Measurements from ENCODE around the gene CA4. TPM values are rescaled to one million over a fixed set of nuclear protein-coding genes. Genes with fewer than 3 reads are reported as not detected.
A peak's percentile ranks its signal among the peaks of the same experiment; 100 is the strongest.

The CA4 gene
- total RNA-seq, 4 donors from 2014 or later = 2.2 to 9.0 (median 7.2) TPM; not detected in 1

DNA sequence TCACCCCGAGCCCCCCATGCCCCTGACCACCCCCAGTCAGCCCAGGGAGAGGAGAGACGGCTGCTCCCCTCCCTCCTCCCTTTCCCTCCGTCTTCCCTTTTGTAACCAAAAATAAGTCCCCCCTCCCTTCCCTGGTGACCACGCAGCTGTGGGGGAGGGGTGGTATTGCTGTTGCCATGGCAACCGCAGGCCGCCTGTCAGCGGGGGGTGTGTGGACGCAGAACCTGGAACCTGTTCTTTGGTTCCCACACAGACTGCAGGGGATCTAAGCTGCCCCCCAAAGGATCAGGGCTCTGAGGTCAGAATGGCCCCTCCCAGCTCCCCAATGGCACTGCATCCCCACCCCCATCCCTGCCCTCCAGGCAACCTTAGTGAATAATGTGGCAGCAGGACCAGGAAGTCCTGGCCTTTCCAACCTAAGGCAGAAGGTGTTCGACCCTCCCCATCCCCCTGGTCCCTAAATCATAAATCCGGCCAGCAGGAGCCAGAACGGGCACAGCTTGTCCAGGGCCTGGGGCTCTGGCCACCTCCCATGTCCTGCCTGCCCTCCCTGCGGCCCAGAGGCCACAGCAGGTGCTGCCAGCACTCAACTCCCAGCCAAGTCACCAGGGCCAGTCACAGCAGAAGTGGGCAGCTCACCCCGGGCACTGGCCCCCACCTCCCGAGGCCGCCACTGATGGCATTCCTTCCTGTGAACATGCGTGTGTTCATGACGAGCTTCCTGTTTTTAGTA lies 12.0 kb downstream of the CA4 start:
- peak in 1 of 2 donors; percentile 55 for DNase-seq (ENCODE audit: low spot score in 2 of 2)
- Histone ChIP-seq H3K27me3 (peaks cover 36% of the 10 kb centered on the region), H3K9me3 (no peaks in the 10 kb centered on the region), H3K27ac (no peak overlapping the region), H3K4me3 (no peak overlapping the region), H3K36me3 (no peaks in the 10 kb centered on the region), H3K4me1 (no peaks in the 10 kb centered on the region)
- 29% methylated on average over 13 of the region's 17 CpGs for WGBS
- TF ChIP-seq POLR2A (IDR thresholded peaks at IDR 0.05) (no peak), EP300 (IDR thresholded peaks at IDR 0.05) (no peak)

DNA sequence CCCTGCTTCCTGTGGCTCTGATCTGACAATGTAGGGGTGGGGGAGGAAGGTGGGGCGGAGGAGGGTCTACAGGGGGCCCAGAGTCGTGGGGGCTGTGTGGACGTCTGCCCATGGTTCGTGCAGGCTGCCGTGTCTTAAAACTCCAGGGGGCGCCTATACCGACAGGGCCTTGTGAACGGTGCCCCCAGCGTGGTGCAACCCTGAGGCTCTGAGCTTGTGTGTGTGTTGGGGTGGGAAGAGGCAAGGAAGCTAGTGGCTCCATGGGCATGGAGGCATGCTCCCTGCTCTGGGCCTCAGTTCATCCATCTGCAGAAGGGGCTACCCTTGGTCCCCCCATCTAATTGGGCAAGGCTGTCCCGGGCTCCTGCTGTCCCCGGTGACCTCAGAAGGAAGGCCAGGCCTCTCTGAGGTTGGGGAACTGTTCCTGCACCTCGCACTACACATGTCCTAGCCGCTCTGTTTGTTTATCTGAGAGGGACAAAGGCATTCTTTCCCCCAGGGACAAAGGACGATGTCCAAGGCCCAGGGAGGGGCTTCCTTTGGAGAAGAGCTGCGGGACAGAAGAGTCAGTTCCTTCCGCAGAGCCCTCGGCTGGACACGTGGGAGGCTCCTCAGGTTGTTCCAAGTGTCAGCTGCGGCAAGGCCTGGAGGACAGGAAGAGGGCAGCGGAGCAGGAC lies 13.5 kb downstream of the CA4 start:
- no peak for DNase-seq (ENCODE audit: low spot score in 2 of 2)
- no peaks in the 10 kb centered on the region for H3K4me1 ChIP-seq
- TF ChIP-seq POLR2AphosphoS5 (IDR thresholded peaks at IDR 0.05) (no peak), EP300 (IDR thresholded peaks at IDR 0.05) (no peak), POLR2A (IDR thresholded peaks at IDR 0.05) (no peak)
- TF ChIP-seq, protein P1, sequence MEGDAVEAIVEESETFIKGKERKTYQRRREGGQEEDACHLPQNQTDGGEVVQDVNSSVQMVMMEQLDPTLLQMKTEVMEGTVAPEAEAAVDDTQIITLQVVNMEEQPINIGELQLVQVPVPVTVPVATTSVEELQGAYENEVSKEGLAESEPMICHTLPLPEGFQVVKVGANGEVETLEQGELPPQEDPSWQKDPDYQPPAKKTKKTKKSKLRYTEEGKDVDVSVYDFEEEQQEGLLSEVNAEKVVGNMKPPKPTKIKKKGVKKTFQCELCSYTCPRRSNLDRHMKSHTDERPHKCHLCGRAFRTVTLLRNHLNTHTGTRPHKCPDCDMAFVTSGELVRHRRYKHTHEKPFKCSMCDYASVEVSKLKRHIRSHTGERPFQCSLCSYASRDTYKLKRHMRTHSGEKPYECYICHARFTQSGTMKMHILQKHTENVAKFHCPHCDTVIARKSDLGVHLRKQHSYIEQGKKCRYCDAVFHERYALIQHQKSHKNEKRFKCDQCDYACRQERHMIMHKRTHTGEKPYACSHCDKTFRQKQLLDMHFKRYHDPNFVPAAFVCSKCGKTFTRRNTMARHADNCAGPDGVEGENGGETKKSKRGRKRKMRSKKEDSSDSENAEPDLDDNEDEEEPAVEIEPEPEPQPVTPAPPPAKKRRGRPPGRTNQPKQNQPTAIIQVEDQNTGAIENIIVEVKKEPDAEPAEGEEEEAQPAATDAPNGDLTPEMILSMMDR (IDR thresholded peaks at IDR 0.05) = no peak
- no peak overlapping the region for H3K4me3 ChIP-seq
- H3K27ac ChIP-seq = no peak overlapping the region
- H3K27me3 ChIP-seq = peaks cover 21% of the 10 kb centered on the region
- 62% methylated on average over 14 of the region's 20 CpGs for WGBS
- H3K9me3 ChIP-seq = no peaks in the 10 kb centered on the region
- H3K36me3 ChIP-seq = no peaks in the 10 kb centered on the region

DNA sequence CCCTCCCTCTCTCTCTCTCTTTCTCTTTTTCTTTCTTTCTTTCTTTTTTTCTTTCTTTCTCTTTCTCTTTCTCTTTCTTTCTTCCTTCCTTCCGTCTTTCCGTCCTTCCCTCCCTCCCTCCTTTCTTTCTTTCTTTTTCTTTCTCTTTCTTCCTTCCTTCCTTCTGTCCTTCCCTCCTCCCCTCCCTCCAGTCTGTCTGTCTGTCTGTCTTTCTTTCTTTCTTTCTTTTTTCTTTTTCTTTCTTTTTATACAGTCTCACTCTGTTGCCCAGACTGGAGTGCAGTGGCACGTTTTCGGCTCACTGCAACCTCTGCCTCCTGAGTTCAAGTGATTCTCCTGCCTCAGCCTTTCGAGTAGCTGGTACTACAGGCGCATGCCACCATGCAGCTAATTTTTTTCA lies 14.4 kb downstream of the CA4 start:
- no peaks in the 10 kb centered on the region for H3K4me1 ChIP-seq
- WGBS = 87% methylated on average over 6 of the region's 6 CpGs

DNA sequence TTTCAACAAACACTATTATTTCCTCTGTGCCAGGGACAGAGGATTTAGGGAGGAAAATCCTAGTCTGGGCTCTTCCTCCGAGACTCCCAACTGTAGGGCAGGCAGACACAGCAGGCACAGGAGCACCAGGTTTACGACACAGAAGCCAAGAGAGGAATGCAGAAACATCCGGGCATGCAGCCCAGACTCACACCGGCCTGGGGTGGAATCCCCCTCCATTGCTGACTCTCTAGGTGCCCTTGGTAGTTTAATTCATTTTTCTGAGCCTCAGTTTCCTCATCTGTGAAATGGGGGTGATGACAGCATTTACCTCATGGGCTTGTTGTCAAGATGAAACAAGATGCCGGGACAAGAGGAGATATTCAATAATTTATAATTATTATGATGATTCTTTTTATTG lies 14.9 kb downstream of the CA4 start:
- Histone ChIP-seq H3K4me1 (no peaks in the 10 kb centered on the region), H3K27me3 (peaks cover 8% of the 10 kb centered on the region), H3K27ac (no peak overlapping the region), H3K36me3 (no peaks in the 10 kb centered on the region), H3K9me3 (no peaks in the 10 kb centered on the region), H3K4me3 (no peak overlapping the region)
- 55% methylated on average over 5 of the region's 5 CpGs for WGBS
- no peak for TF ChIP-seq EP300 (IDR thresholded peaks at IDR 0.05)
- TF ChIP-seq POLR2AphosphoS5 (IDR thresholded peaks at IDR 0.05) = no peak
- no peak for DNase-seq (ENCODE audit: low spot score in 2 of 2)

More for the DNA sequence above, 14.4 kb downstream of the CA4 start:
- Histone ChIP-seq H3K4me3 (no peak overlapping the region), H3K9me3 (no peaks in the 10 kb centered on the region), H3K27ac (no peak overlapping the region), H3K36me3 (no peaks in the 10 kb centered on the region), H3K27me3 (peaks cover 12% of the 10 kb centered on the region)
- no peak for TF ChIP-seq POLR2AphosphoS5 (IDR thresholded peaks at IDR 0.05)
- no peak for TF ChIP-seq POLR2A (IDR thresholded peaks at IDR 0.05)
- no peak for TF ChIP-seq EP300 (IDR thresholded peaks at IDR 0.05)
- TF ChIP-seq, protein P1 (IDR thresholded peaks at IDR 0.05) = no peak
- DNase-seq (ENCODE audit: low spot score in 2 of 2) = no peak

DNA sequence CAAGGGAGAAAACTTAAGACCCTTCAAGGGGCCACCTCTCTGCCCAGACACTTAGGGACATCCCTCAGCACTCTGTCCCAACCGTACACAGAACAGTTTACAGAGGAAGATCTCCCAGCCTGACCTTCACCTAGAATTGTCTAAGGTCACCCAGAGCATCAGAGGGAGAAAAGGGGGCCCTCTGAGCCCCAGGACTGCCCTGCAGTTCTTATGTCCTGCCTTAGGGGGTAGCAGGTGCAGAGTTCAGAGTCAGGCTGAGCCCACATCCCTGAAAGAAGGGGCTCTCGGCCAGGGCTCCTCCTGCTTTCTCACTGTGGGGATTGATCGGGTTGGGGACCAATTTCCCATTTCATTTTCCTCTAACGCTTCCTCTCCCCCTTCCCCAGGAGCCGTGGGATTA lies 15.4 kb downstream of the CA4 start:
- DNase-seq (ENCODE audit: low spot score in 2 of 2) = no peak
- Histone ChIP-seq H3K27ac (no peak overlapping the region), H3K9me3 (no peaks in the 10 kb centered on the region), H3K4me3 (no peak overlapping the region), H3K36me3 (no peaks in the 10 kb centered on the region), H3K4me1 (peaks cover 4% of the 10 kb centered on the region), H3K27me3 (peaks cover 3% of the 10 kb centered on the region)
- WGBS = 74% methylated on average over 5 of the region's 5 CpGs
- TF ChIP-seq POLR2A (IDR thresholded peaks at IDR 0.05) (no peak), EP300 (IDR thresholded peaks at IDR 0.05) (no peak), POLR2AphosphoS5 (IDR thresholded peaks at IDR 0.05) (no peak)
- TF ChIP-seq, protein P1 (IDR thresholded peaks at IDR 0.05) = no peak

DNA sequence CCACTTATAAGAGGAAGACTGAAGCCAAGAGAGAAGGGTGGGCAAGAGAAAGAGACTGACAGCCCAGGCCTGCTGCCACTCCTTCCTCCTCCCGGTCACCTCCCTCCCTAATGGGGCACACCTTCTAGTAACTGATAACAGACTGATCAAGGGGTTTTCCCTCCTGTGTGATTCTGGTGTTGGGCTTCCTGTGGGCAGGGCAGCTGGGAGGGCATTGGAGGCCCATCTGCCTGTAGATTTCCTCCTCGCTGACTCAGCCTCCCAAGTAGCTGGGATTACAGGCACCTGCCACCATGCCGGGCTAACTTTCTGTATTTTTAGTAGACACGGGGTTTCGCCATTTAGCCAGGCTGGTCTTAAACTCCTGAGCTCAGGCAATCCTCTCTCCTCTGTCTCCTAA lies 16.2 kb downstream of the CA4 start:
- Histone ChIP-seq H3K27ac (no peak overlapping the region), H3K4me1 (peaks cover 4% of the 10 kb centered on the region), H3K9me3 (no peaks in the 10 kb centered on the region), H3K27me3 (no peaks in the 10 kb centered on the region), H3K36me3 (no peaks in the 10 kb centered on the region), H3K4me3 (no peak overlapping the region)
- 72% methylated on average over 5 of the region's 5 CpGs for WGBS
- no peak for DNase-seq (ENCODE audit: low spot score in 2 of 2)
- TF ChIP-seq, protein P1 (IDR thresholded peaks at IDR 0.05) = no peak
- TF ChIP-seq POLR2AphosphoS5 (IDR thresholded peaks at IDR 0.05) (no peak), EP300 (IDR thresholded peaks at IDR 0.05) (no peak), POLR2A (IDR thresholded peaks at IDR 0.05) (no peak)
